A673 (cell line): Measurements from ENCODE around the gene MAP2K5. TPM values are rescaled to one million over a fixed set of nuclear protein-coding genes. Genes with fewer than 3 reads are reported as not detected.
A peak's percentile ranks its signal among the peaks of the same experiment; 100 is the strongest.

Source experiments
- BruUV-seq: library from RNA; stranded (reverse); fragments of 400-500 nt; replicated peaks from 2 replicates; lab custom pipeline; 2021; lab: Mats Ljungman, UMichigan
- CTCF ChIA-PET: fragments of 300-600 bp; sonication (Branson Sonifier 250); formaldehyde crosslinking; loops from one replicate; lab custom pipeline; 2022; ENCODE audit warnings: antibody characterized with exemption; lab: Charles Lee
- POLR2A ChIA-PET: fragments of 300-600 bp; sonication (Branson Sonifier 250); formaldehyde crosslinking; loops from one replicate; lab custom pipeline; 2022; ENCODE audit warnings: antibody characterized with exemption; ENCODE audit not compliant: low non-redundant PET; lab: Charles Lee
- DNase-seq: peaks from one replicate; pipeline ENCODE4 v3.0.0-alpha.2; 2015; ENCODE audit warnings: low spot score
- H3K27ac ChIP-seq: fragments of 200-600 bp; sonication (generic); 2 replicates; pipeline ENCODE4 v1.5.1; 2016; ENCODE audit warnings: mixed run types, low read depth, mild to moderate bottlenecking, mixed read lengths, antibody characterized with exemption, low read length; ENCODE audit not compliant: poor library complexity, severe bottlenecking
- H3K27me3 ChIP-seq: fragments of 200-600 bp; sonication (generic); replicated peaks from 2 replicates; pipeline ENCODE4 v1.6.1; 2017; ENCODE audit warnings: mixed run types, low read depth, mild to moderate bottlenecking, mixed read lengths, antibody characterized with exemption, low read length; ENCODE audit not compliant: insufficient read depth, poor library complexity
- H3K36me3 ChIP-seq: fragments of 200-600 bp; sonication (generic); 2 replicates; pipeline ENCODE4 v1.6.1; 2016; ENCODE audit warnings: mixed run types, mild to moderate bottlenecking, mixed read lengths, antibody characterized with exemption, low read length; ENCODE audit not compliant: insufficient read depth, poor library complexity, severe bottlenecking
- H3K4me1 ChIP-seq: fragments of 200-600 bp; sonication (generic); 2 replicates; pipeline ENCODE4 v1.6.1; 2017; ENCODE audit warnings: mixed run types, mild to moderate bottlenecking, mixed read lengths, antibody characterized with exemption, low read length; ENCODE audit not compliant: insufficient read depth, poor library complexity, severe bottlenecking
- H3K4me3 ChIP-seq: fragments of 200-600 bp; sonication (generic); 2 replicates; pipeline ENCODE4 v1.5.1; 2016; ENCODE audit warnings: low read depth, mixed run types, mild to moderate bottlenecking, mixed read lengths, low read length; ENCODE audit not compliant: poor library complexity, severe bottlenecking
- H3K9me3 ChIP-seq: fragments of 200-600 bp; sonication (generic); 2 replicates; pipeline ENCODE4 v1.6.1; 2016; ENCODE audit warnings: mixed run types, low read depth, mild to moderate bottlenecking, mixed read lengths, antibody characterized with exemption, low read length; ENCODE audit not compliant: poor library complexity, severe bottlenecking
- EZH2 ChIP-seq: fragments of 200-600 bp; sonication (generic); IDR thresholded peaks from 2 replicates; pipeline ENCODE4 v1.6.1; 2017; ENCODE audit warnings: borderline replicate concordance, low read depth, mild to moderate bottlenecking, mixed read lengths, antibody characterized with exemption, low read length; ENCODE audit not compliant: poor library complexity, severe bottlenecking
- intact Hi-C: fragments of 100-400 bp; cut with micrococcal nuclease; formaldehyde crosslinking; loops from one replicate; pipeline ENCODE4 v1.10.0; 2022; ENCODE audit not compliant: unreplicated experiment
- total RNA-seq: library from RNA; stranded (reverse); gene quantifications from 2 replicates; pipeline ENCODE4 v1.2.3, GENCODE V29; 2021
- TF ChIP-seq, protein P1 (sequence below): fragments of 300-800, 200-600 bp; sonication (generic); conservative IDR thresholded peaks from 2 replicates; pipeline ENCODE4 v1.5.1; 2017; ENCODE audit warnings: low read depth, mild to moderate bottlenecking, antibody characterized with exemption, low read length, moderate library complexity, mixed read lengths

MAP2K5 gene
- total RNA-seq, 1 experiment from 2014 or later: 62.8 TPM

DNA sequence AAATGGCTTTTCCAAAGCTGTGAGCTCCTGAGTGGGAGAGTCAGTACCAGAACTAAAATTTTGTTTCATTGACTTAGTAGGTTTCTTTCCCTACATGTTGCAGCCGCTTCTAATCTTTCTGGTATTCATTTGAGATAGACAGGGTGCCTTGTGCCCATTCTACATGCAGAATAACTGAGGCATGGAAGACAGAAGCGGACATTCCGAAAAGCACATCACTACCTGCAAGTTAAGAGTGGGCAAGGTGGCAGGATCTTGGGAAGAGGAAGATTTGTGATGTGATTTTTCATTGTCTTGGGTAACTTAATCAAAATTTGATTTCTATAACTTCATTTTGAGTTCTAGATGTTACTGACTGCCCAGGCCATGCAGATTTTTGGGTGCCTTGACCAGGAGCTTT, 2.0 kb downstream of the MAP2K5 start:
- ChIA-PET CTCF (no interaction called here), POLR2A (no interaction called here)
- TSS peak; percentile 24 for BruUV-seq
- no peak for DNase-seq
- H3K27me3 ChIP-seq: no peaks in the 10 kb centered on the region
- no peak overlapping the region for H3K27ac ChIP-seq
- intact Hi-C loops: no loop called here
- H3K4me1 ChIP-seq: peaks cover 25% of the 10 kb centered on the region
- no peaks in the 10 kb centered on the region for H3K9me3 ChIP-seq
- peaks cover 4% of the 10 kb centered on the region for H3K36me3 ChIP-seq
- no peak overlapping the region for H3K4me3 ChIP-seq
- no peak for TF ChIP-seq EZH2
- TF ChIP-seq, protein P1, sequence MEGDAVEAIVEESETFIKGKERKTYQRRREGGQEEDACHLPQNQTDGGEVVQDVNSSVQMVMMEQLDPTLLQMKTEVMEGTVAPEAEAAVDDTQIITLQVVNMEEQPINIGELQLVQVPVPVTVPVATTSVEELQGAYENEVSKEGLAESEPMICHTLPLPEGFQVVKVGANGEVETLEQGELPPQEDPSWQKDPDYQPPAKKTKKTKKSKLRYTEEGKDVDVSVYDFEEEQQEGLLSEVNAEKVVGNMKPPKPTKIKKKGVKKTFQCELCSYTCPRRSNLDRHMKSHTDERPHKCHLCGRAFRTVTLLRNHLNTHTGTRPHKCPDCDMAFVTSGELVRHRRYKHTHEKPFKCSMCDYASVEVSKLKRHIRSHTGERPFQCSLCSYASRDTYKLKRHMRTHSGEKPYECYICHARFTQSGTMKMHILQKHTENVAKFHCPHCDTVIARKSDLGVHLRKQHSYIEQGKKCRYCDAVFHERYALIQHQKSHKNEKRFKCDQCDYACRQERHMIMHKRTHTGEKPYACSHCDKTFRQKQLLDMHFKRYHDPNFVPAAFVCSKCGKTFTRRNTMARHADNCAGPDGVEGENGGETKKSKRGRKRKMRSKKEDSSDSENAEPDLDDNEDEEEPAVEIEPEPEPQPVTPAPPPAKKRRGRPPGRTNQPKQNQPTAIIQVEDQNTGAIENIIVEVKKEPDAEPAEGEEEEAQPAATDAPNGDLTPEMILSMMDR: no peak

GRCh38 chr15:67545864-67546263, 3.4 kb downstream of the MAP2K5 start:
- DNase-seq: no peak
- no peak overlapping the region for H3K4me3 ChIP-seq
- no peak overlapping the region for H3K27ac ChIP-seq
- TF ChIP-seq EZH2: no peak
- TF ChIP-seq, protein P1: no peak
- POLR2A ChIA-PET: no interaction called here
- intact Hi-C loops: no loop called here
- H3K9me3 ChIP-seq: no peaks in the 10 kb centered on the region
- CTCF ChIA-PET: no interaction called here
- H3K36me3 ChIP-seq: peaks cover 4% of the 10 kb centered on the region
- H3K4me1 ChIP-seq: peaks cover 35% of the 10 kb centered on the region
- H3K27me3 ChIP-seq: no peaks in the 10 kb centered on the region
- no TSS peak for BruUV-seq

GRCh38 chr15:67547064-67547463, 4.6 kb downstream of the MAP2K5 start:
- H3K36me3 ChIP-seq: peaks cover 13% of the 10 kb centered on the region
- intact Hi-C loops: no loop called here
- no peak for DNase-seq
- H3K27me3 ChIP-seq: no peaks in the 10 kb centered on the region
- no peak for TF ChIP-seq EZH2
- TF ChIP-seq, protein P1: no peak
- H3K27ac ChIP-seq: peak overlapping the region; percentile 68
- ChIA-PET CTCF (no interaction called here), POLR2A (no interaction called here)
- H3K9me3 ChIP-seq: no peaks in the 10 kb centered on the region
- peaks cover 35% of the 10 kb centered on the region for H3K4me1 ChIP-seq
- BruUV-seq: no TSS peak
- H3K4me3 ChIP-seq: no peak overlapping the region
